SH-SY5Y (cell line): ENCODE data around the gene CD82.

Experiments used
- GATA2 ChIP-seq: IDR thresholded peaks from 2 replicates; pipeline ENCODE4 v1.6.1; 2011; ENCODE audit warnings: mild to moderate bottlenecking, low read depth, low read length
- GATA3 ChIP-seq: IDR thresholded peaks from 2 replicates; pipeline ENCODE4 v1.6.1; 2011; ENCODE audit warnings: low read depth, mild to moderate bottlenecking, low read length, moderate library complexity

Gene CD82

GRCh38 chr11:44618561-44619425 is 53.3 kb downstream of the CD82 start:
- TF ChIP-seq GATA3 (no peak), GATA2 (no peak)

GRCh38 chr11:44620328-44620725 is 54.9 kb downstream of the CD82 start:
- no peak for TF ChIP-seq GATA2
- no peak for TF ChIP-seq GATA3

GRCh38 chr11:44621140-44621681 is 55.7 kb downstream of the CD82 start:
- TF ChIP-seq GATA3 (no peak), GATA2 (no peak)

GRCh38 chr11:44621784-44622183 is 56.3 kb downstream of the CD82 start:
- TF ChIP-seq GATA3 (no peak), GATA2 (no peak)

- TF ChIP-seq GATA2, result no peak
These were observed 56.8 kb downstream of the CD82 start for GRCh38 chr11:44622190-44622650.

GRCh38 chr11:44622721-44623258 is 57.3 kb downstream of the CD82 start:
- TF ChIP-seq GATA2 (no peak), GATA3 (no peak)

GRCh38 chr11:44623341-44623730 is 57.9 kb downstream of the CD82 start:
- TF ChIP-seq GATA2, result no peak
- no peak for TF ChIP-seq GATA3

- TF ChIP-seq GATA2 (no peak), GATA3 (no peak)
These were observed 58.4 kb downstream of the CD82 start for GRCh38 chr11:44623731-44624491.

- TF ChIP-seq GATA2, result no peak
- TF ChIP-seq GATA3, result no peak
These were observed 59.3 kb downstream of the CD82 start for GRCh38 chr11:44624761-44625221.

GRCh38 chr11:44625759-44626523 is 60.5 kb downstream of the CD82 start:
- TF ChIP-seq GATA2 (no peak), GATA3 (no peak)

GRCh38 chr11:44626645-44627044 is 61.2 kb downstream of the CD82 start:
- TF ChIP-seq GATA2, result no peak
- TF ChIP-seq GATA3, result no peak

- TF ChIP-seq GATA3 (no peak), GATA2 (no peak)
These were observed 61.8 kb downstream of the CD82 start for GRCh38 chr11:44627165-44627789.
